Parathyroid adenoma (tissue), 2 donors: Measurements from ENCODE around the gene NUP153.

Experiments
- H2AFZ ChIP-seq: fragments of 300-600 bp; sonication (generic); one replicate; pipeline ENCODE4 v1.7.0; 2017; ENCODE audit warnings: antibody characterized with exemption, mild to moderate bottlenecking
- H3K27ac ChIP-seq: fragments of 300-600 bp; sonication (generic); one replicate; pipeline ENCODE4 v1.7.0; 2017
- H3K27me3 ChIP-seq: fragments of 300-600 bp; sonication (generic); one replicate; pipeline ENCODE4 v1.7.0; 2017; ENCODE audit warnings: low read length; ENCODE audit not compliant: control insufficient read depth, insufficient read depth
- H3K36me3 ChIP-seq: fragments of 300-600 bp; sonication (generic); one replicate; pipeline ENCODE4 v1.7.0; 2017; ENCODE audit warnings: low read length; ENCODE audit not compliant: control insufficient read depth, insufficient read depth
- H3K4me1 ChIP-seq: fragments of 300-600 bp; sonication (generic); one replicate; pipeline ENCODE4 v1.7.0; 2017; ENCODE audit warnings: control low read depth
- H3K4me2 ChIP-seq: fragments of 300-600 bp; sonication (generic); one replicate; pipeline ENCODE4 v1.7.0; 2017; ENCODE audit warnings: low read length
- H3K4me3 ChIP-seq: fragments of 300-600 bp; sonication (generic); one replicate; pipeline ENCODE4 v1.7.0; 2017; ENCODE audit warnings: low read depth, low read length
- H3K79me2 ChIP-seq: fragments of 300-600 bp; sonication (generic); one replicate; pipeline ENCODE4 v1.7.0; 2017; ENCODE audit warnings: control low read depth
- H3K9ac ChIP-seq: fragments of 300-600 bp; sonication (generic); one replicate; pipeline ENCODE4 v1.7.0; 2017; ENCODE audit warnings: mild to moderate bottlenecking
- H3K9me3 ChIP-seq: fragments of 300-600 bp; sonication (generic); one replicate; pipeline ENCODE4 v1.7.0; 2017; ENCODE audit warnings: low read length; ENCODE audit not compliant: control insufficient read depth
- CTCF ChIP-seq: fragments of 300-600 bp; sonication (generic); IDR thresholded peaks from one replicate; pipeline ENCODE4 v1.7.0; 2017; ENCODE audit warnings: antibody characterized with exemption, mild to moderate bottlenecking
- donor health status: primary hyperparathyroidism.

The NUP153 gene

GRCh38 chr6:17672064-17672718 is 34.5 kb downstream of the NUP153 start:
- Histone ChIP-seq H2AFZ (no peak overlapping the region), H3K4me1 (no peaks in the 10 kb centered on the region), H3K9me3 (no peaks in the 10 kb centered on the region), H3K27ac (no peak overlapping the region), H3K36me3 (no peaks in the 10 kb centered on the region), H3K9ac (no peak overlapping the region), H3K27me3 (no peaks in the 10 kb centered on the region), H3K4me3 (no peak overlapping the region), H3K4me2 (no peak overlapping the region), H3K79me2 (peaks cover 21% of the 10 kb centered on the region)
- TF ChIP-seq CTCF, result no peak

DNA sequence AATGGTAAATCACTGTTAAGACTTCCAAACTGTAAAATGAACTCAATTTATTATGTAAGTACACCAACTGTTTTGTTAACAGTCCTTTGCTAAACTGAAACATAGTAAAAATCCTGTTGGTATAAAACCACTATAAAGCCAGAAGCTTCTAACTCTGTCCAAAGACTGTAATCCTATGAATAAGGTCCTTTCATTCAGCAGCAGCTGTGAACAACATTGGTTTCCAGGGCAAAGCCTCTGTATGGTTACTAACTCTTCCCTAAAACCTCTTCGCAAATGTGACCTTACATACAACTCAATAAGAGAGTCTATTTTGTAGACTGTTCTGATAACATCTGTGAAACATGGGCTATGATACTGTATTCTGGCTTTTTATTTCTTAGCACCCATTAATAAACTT is 40.1 kb downstream of the NUP153 start:
- no peak overlapping the region for H3K9ac ChIP-seq
- no peak overlapping the region for H3K27ac ChIP-seq
- H3K9me3 ChIP-seq, result no peaks in the 10 kb centered on the region
- H3K27me3 ChIP-seq, result no peaks in the 10 kb centered on the region
- TF ChIP-seq CTCF, result no peak
- H2AFZ ChIP-seq, result no peak overlapping the region
- no peak overlapping the region for H3K4me3 ChIP-seq
- no peak overlapping the region for H3K4me2 ChIP-seq
- H3K79me2 ChIP-seq, result peaks cover 12% of the 10 kb centered on the region
- no peaks in the 10 kb centered on the region for H3K4me1 ChIP-seq
- no peaks in the 10 kb centered on the region for H3K36me3 ChIP-seq

DNA sequence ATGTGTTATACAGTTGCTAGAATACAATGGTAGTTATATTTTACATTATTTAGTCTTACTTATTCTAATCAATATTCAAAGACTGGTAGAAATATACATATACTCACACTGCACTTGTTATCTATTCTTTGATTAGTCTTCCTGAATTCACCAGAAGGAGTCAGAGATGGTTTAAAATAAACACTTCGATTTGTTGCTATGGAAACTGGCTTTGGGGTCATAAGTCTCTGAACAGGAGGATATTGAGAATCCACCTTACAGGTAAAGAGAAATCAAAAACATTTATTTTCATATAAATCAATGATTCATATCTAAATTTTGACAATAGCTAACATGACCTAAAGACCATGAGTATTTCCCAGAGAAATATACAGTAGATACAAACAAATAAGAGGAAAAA is 41.6 kb downstream of the NUP153 start:
- Histone ChIP-seq H3K4me2 (no peak overlapping the region), H3K4me3 (no peak overlapping the region), H3K4me1 (no peaks in the 10 kb centered on the region), H3K27me3 (no peaks in the 10 kb centered on the region), H3K79me2 (peaks cover 7% of the 10 kb centered on the region), H3K9me3 (no peaks in the 10 kb centered on the region), H3K27ac (no peak overlapping the region), H2AFZ (no peak overlapping the region), H3K36me3 (no peaks in the 10 kb centered on the region), H3K9ac (no peak overlapping the region)
- TF ChIP-seq CTCF, result no peak

- Histone ChIP-seq H3K9ac (no peak overlapping the region), H3K27me3 (no peaks in the 10 kb centered on the region), H3K79me2 (peaks cover 11% of the 10 kb centered on the region), H3K27ac (no peak overlapping the region), H3K4me1 (no peaks in the 10 kb centered on the region), H3K9me3 (no peaks in the 10 kb centered on the region), H2AFZ (no peak overlapping the region), H3K36me3 (no peaks in the 10 kb centered on the region), H3K4me3 (no peak overlapping the region), H3K4me2 (no peak overlapping the region)
- no peak for TF ChIP-seq CTCF
These were observed 43.5 kb downstream of the NUP153 start for GRCh38 chr6:17663226-17663625.

- H3K79me2 ChIP-seq, result peaks cover 11% of the 10 kb centered on the region
- no peaks in the 10 kb centered on the region for H3K36me3 ChIP-seq
- H3K27me3 ChIP-seq, result no peaks in the 10 kb centered on the region
- no peak overlapping the region for H2AFZ ChIP-seq
- H3K4me1 ChIP-seq, result no peaks in the 10 kb centered on the region
- H3K4me2 ChIP-seq, result no peak overlapping the region
- H3K9me3 ChIP-seq, result no peaks in the 10 kb centered on the region
- no peak overlapping the region for H3K4me3 ChIP-seq
- H3K27ac ChIP-seq, result no peak overlapping the region
- H3K9ac ChIP-seq, result no peak overlapping the region
- no peak for TF ChIP-seq CTCF
These were observed 44.1 kb downstream of the NUP153 start for GRCh38 chr6:17662585-17662984.
